Measurements from ENCODE around the gene SEPTIN5. TPM values are rescaled to one million over a fixed set of nuclear protein-coding genes. Genes with fewer than 3 reads are reported as not detected.

The SEPTIN5 gene
- total RNA-seq, 2 donors from 2014 or later: 0.41 to 1.2 TPM

- Mint-ChIP-seq H3K9me3 (no peaks in the 10 kb centered on the region), H3K27ac (no peak overlapping the region), H3K36me3 (no peaks in the 10 kb centered on the region)
- ATAC-seq (no peak), DNase-seq (ENCODE audit: low spot score in 2 of 2) (no peak)
Measured at GRCh38 chr22:19713650-19714311, 522 bp upstream of the SEPTIN5 start.

- ATAC-seq: no peak
- Mint-ChIP-seq H3K9me3 (no peaks in the 10 kb centered on the region), H3K27ac (no peak overlapping the region), H3K36me3 (no peaks in the 10 kb centered on the region)
- no peak for DNase-seq (ENCODE audit: low spot score in 2 of 2)
Measured at GRCh38 chr22:19715188-19715930, 1.1 kb downstream of the SEPTIN5 start.

GRCh38 chr22:19716041-19716828 is 1.9 kb downstream of the SEPTIN5 start:
- Mint-ChIP-seq H3K9me3 (no peaks in the 10 kb centered on the region), H3K27ac (no peak overlapping the region), H3K36me3 (no peaks in the 10 kb centered on the region)
- no peak for ATAC-seq
- no peak for DNase-seq (ENCODE audit: low spot score in 2 of 2)

- no peak for DNase-seq (ENCODE audit: low spot score in 2 of 2)
Measured at GRCh38 chr22:19716829-19717105, 2.5 kb downstream of the SEPTIN5 start.

GRCh38 chr22:19717181-19717580 is 2.9 kb downstream of the SEPTIN5 start:
- ATAC-seq (no peak), DNase-seq (ENCODE audit: low spot score in 2 of 2) (no peak)
- H3K9me3 Mint-ChIP-seq: no peaks in the 10 kb centered on the region
- H3K27ac Mint-ChIP-seq: no peak overlapping the region
- H3K36me3 Mint-ChIP-seq: no peaks in the 10 kb centered on the region

More at GRCh38 chr22:19716829-19717105, 2.5 kb downstream of the SEPTIN5 start:
- Mint-ChIP-seq H3K27ac (no peak overlapping the region), H3K36me3 (no peaks in the 10 kb centered on the region), H3K9me3 (no peaks in the 10 kb centered on the region)
- no peak for ATAC-seq

GRCh38 chr22:19717691-19718455 is 3.6 kb downstream of the SEPTIN5 start:
- no peaks in the 10 kb centered on the region for H3K36me3 Mint-ChIP-seq
- no peaks in the 10 kb centered on the region for H3K9me3 Mint-ChIP-seq
- peak; percentile 89 to 93 for ATAC-seq
- no peak overlapping the region for H3K27ac Mint-ChIP-seq
- peak; percentile 78 to 93 for DNase-seq (ENCODE audit: low spot score in 2 of 2)

- ATAC-seq: no peak
- H3K27ac Mint-ChIP-seq: no peak overlapping the region
- H3K36me3 Mint-ChIP-seq: no peaks in the 10 kb centered on the region
Measured at GRCh38 chr22:19718456-19719049, 4.2 kb downstream of the SEPTIN5 start.

GRCh38 chr22:19719050-19719482 is 4.8 kb downstream of the SEPTIN5 start:
- H3K36me3 Mint-ChIP-seq: no peaks in the 10 kb centered on the region
- ATAC-seq (no peak), DNase-seq (ENCODE audit: low spot score in 2 of 2) (no peak)
- no peaks in the 10 kb centered on the region for H3K9me3 Mint-ChIP-seq
- H3K27ac Mint-ChIP-seq: no peak overlapping the region

More at GRCh38 chr22:19718456-19719049, 4.2 kb downstream of the SEPTIN5 start:
- no peak for DNase-seq (ENCODE audit: low spot score in 2 of 2)
- H3K9me3 Mint-ChIP-seq: no peaks in the 10 kb centered on the region

GRCh38 chr22:19719488-19720021 is 5.3 kb downstream of the SEPTIN5 start:
- H3K27ac Mint-ChIP-seq: no peak overlapping the region
- DNase-seq (ENCODE audit: low spot score in 2 of 2) (no peak), ATAC-seq (no peak)
- no peaks in the 10 kb centered on the region for H3K9me3 Mint-ChIP-seq
- no peaks in the 10 kb centered on the region for H3K36me3 Mint-ChIP-seq

- Mint-ChIP-seq H3K36me3 (no peaks in the 10 kb centered on the region), H3K27ac (no peak overlapping the region), H3K9me3 (no peaks in the 10 kb centered on the region)
- no peak for ATAC-seq
- no peak for DNase-seq (ENCODE audit: low spot score in 2 of 2)
Measured at GRCh38 chr22:19720150-19720827, 6.0 kb downstream of the SEPTIN5 start.

GRCh38 chr22:19720999-19721329 is 6.7 kb downstream of the SEPTIN5 start:
- H3K9me3 Mint-ChIP-seq: no peaks in the 10 kb centered on the region
- no peak overlapping the region for H3K27ac Mint-ChIP-seq
- DNase-seq (ENCODE audit: low spot score in 2 of 2) (no peak), ATAC-seq (no peak)
- H3K36me3 Mint-ChIP-seq: no peaks in the 10 kb centered on the region

GRCh38 chr22:19721330-19722177 is 7.3 kb downstream of the SEPTIN5 start:
- Mint-ChIP-seq H3K36me3 (no peaks in the 10 kb centered on the region), H3K27ac (no peak overlapping the region)

GRCh38 chr22:19722178-19722981 is 8.1 kb downstream of the SEPTIN5 start:
- ATAC-seq: no peak
- no peaks in the 10 kb centered on the region for H3K36me3 Mint-ChIP-seq
- no peak for DNase-seq (ENCODE audit: low spot score in 2 of 2)
- H3K27ac Mint-ChIP-seq: no peak overlapping the region
- H3K9me3 Mint-ChIP-seq: no peaks in the 10 kb centered on the region

More at GRCh38 chr22:19721330-19722177, 7.3 kb downstream of the SEPTIN5 start:
- DNase-seq (ENCODE audit: low spot score in 2 of 2): no peak
- H3K9me3 Mint-ChIP-seq: no peaks in the 10 kb centered on the region
- no peak for ATAC-seq

- H3K9me3 Mint-ChIP-seq: no peaks in the 10 kb centered on the region
- H3K27ac Mint-ChIP-seq: no peak overlapping the region
- ATAC-seq (peak in 1 of 2 donors; percentile 10), DNase-seq (ENCODE audit: low spot score in 2 of 2) (no peak)
- no peaks in the 10 kb centered on the region for H3K36me3 Mint-ChIP-seq
Measured at GRCh38 chr22:19722982-19723231, 8.6 kb downstream of the SEPTIN5 start.

Data from activated naive CD4-positive, alpha-beta T cell treated with anti-CD3 and anti-CD28 coated beads, Interleukin-2, amount 50 U/mL, for 72 hours (primary cell).